Melanocyte of skin (primary cell): ENCODE data around the gene KDM2A. TPM values are rescaled to one million over a fixed set of nuclear protein-coding genes. Genes with fewer than 3 reads are reported as not detected.

ENCODE experiments used
- total RNA-seq, 2 donors: library from RNA; depleted of rRNA; stranded (reverse); fragments of >200 nt; gene quantifications; 2 replicates each; pipeline ENCODE4 v1.2.3, GENCODE V29; 2012

KDM2A gene
- 10 to 100 TPM; 36.1 to 36.6 TPM for total RNA-seq

GRCh38 chr11:67118801-67119584 lies at the start of gene KDM2A:
KDM2A (plus strand) TSS chr11:67119263; CDS start chr11:67121317, 2,054 bp downstream.

GRCh38 chr11:67266449-67267187 lies 147.6 kb downstream of the KDM2A start, which contains the start of gene GRK2:
GRK2 (plus strand) TSS chr11:67266473; CDS start chr11:67266700, 227 bp downstream.

DNA sequence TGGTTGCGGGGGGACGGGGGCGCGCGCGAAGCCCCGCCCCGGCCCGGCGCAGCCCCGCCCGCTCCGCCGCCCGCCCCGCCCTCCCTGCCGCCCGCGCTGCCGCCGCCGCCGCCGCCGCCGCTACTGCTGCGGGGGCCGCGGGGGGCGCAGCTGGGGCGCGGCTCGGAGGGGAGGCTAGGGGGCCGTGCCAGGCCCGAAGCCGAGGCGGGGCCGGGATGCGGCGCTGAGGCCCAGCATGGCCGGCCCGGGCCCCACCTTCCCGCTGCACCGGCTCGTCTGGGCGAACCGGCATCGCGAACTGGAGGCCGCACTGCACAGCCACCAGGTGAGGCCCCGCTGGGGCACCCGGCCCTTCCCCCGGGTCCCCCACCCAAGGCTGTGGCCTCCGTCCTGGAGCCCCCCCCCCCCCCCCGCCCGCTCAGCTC lies 170.2 kb downstream of the KDM2A start, which contains the start of gene ANKRD13D:
TSS of gene ANKRD13D (plus strand) at position 78 of the 425 bp plus-strand sequence. CDS start at position 236, 158 bp downstream.

GRCh38 chr11:67303132-67303834 lies 184.2 kb downstream of the KDM2A start, which contains the start of gene SSH3:
SSH3 (plus strand) TSS chr11:67303530; CDS start chr11:67303626, 96 bp downstream.

Other genes starting within 250 kb of the KDM2A start
- 10 to 100 TPM; 29.6 to 46.1 TPM for gene PC, start 160.9 kb upstream of the KDM2A start, total RNA-seq
- not detected for gene C11orf86, start 144.0 kb upstream of the KDM2A start, total RNA-seq
- not detected for gene SYT12, start 96.1 kb upstream of the KDM2A start, total RNA-seq
- 1 to 10 TPM; 2.3 to 4.1 TPM for gene RHOD, start 62.4 kb upstream of the KDM2A start, total RNA-seq
- 10 to 100 TPM; 32.3 to 42.0 TPM for gene GRK2, start 147.2 kb downstream of the KDM2A start, total RNA-seq
- gene ANKRD13D, start 170.0 kb downstream of the KDM2A start, total RNA-seq: 10 to 100 TPM; 43.7 to 44.3 TPM
- gene SSH3, start 184.3 kb downstream of the KDM2A start, total RNA-seq: 10 to 100 TPM; 11.7 to 14.8 TPM
- gene POLD4, start 234.3 kb downstream of the KDM2A start, total RNA-seq: 10 to 100 TPM; 18.3 to 22.4 TPM